ENCODE data around the gene PPM1H.

The PPM1H gene

DNA sequence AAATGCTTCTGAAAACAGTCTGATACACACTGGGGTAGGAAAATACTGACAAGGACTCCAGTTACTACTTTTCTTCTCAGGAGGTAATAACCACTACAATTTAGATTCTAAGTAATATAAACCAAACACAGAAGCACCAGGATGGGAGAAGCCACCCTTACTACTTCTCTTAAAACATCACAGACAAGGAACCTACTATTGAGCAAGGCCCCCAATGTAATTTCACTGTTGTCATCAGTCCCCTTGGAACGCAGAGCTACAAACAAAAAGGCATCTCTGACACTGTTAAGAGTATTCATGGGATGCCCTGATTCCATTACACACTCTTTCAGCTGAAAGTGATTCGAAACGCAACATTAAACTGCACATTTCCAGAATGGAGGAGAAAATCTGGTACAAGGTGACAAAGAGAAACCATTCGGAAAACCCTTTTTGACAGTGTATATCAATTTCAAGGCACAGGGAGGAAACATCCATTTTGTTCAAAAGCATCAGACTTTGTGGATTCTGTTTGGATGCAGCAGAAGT lies 185.9 kb downstream of the PPM1H start:
- no peak overlapping the region for H2BK15ac ChIP-seq (ENCODE audit: low read length)
- no peak for DNase-seq (ENCODE audit: low spot score)
- H3K9ac ChIP-seq (ENCODE audit: low read depth, low read length, poor library complexity) = no peak overlapping the region
- H2AFZ ChIP-seq (ENCODE audit: low read length) = peak overlapping the region; percentile 38
- peaks cover 2 to 3% of the 10 kb centered on the region in 2 donors for H3K4me1 ChIP-seq (ENCODE audit: control insufficient read depth in 2 of 2, insufficient read depth in 1 of 2, low read depth in 1 of 2, low read length in 2 of 2)
- no peak overlapping the region for H3K18ac ChIP-seq (ENCODE audit: low read length)
- no peak overlapping the region for H2AK5ac ChIP-seq (ENCODE audit: low read depth, low read length)
- no peak overlapping the region for H3K4me3 ChIP-seq (ENCODE audit: low read length in 2 of 2)
- H3K79me1 ChIP-seq (ENCODE audit: low read depth, low read length) = no peaks in the 10 kb centered on the region
- H2BK5ac ChIP-seq (ENCODE audit: low read length) = no peak overlapping the region
- H3K23ac ChIP-seq (ENCODE audit: low read depth, low read length, poor library complexity) = no peak overlapping the region
- no peaks in the 10 kb centered on the region for H3K27me3 ChIP-seq (ENCODE audit: control insufficient read depth in 3 of 3, insufficient read depth in 3 of 3, low read depth in 1 of 3, low read length in 3 of 3)
- H4K8ac ChIP-seq (ENCODE audit: low read depth, low read length) = no peak overlapping the region
- WGBS, 2 donors (ENCODE audit: extremely low coverage in 2 of 2, insufficient read length in 2 of 2, insufficient replicate concordance in 1 of 2) = no CpG with 5 or more reads among the region's 4 CpGs
- no peak overlapping the region for H3K4me2 ChIP-seq (ENCODE audit: insufficient read depth, low read length, poor library complexity, severe bottlenecking)
- no peak overlapping the region for H3K27ac ChIP-seq (replicated peaks; ENCODE audit: low read length)
- no peak overlapping the region for H2BK12ac ChIP-seq (ENCODE audit: low read length)
- no peaks in the 10 kb centered on the region for H3K9me3 ChIP-seq (replicated peaks in 1 of 2; ENCODE audit: control insufficient read depth in 2 of 2, insufficient read depth in 1 of 2, low read depth in 1 of 2, low read length in 2 of 2)
- no peak overlapping the region for H4K91ac ChIP-seq (ENCODE audit: low read depth, low read length, poor library complexity)
- no peak overlapping the region for H3K14ac ChIP-seq (ENCODE audit: low read length)
- H3K36me3 ChIP-seq (replicated peaks in 1 of 2; ENCODE audit: control insufficient read depth in 2 of 2, insufficient read depth in 2 of 2, low read length in 2 of 2) = no peaks in the 10 kb centered on the region
- no peak overlapping the region for H2BK120ac ChIP-seq (ENCODE audit: low read depth, low read length)
- H3K4ac ChIP-seq (ENCODE audit: low read length) = no peak overlapping the region

- Histone ChIP-seq H3K4me3 (ENCODE audit: low read length in 2 of 2) (no peak overlapping the region), H3K79me1 (ENCODE audit: low read depth, low read length) (no peaks in the 10 kb centered on the region), H3K4ac (ENCODE audit: low read length) (no peak overlapping the region), H3K27me3 (ENCODE audit: control insufficient read depth in 3 of 3, insufficient read depth in 3 of 3, low read depth in 1 of 3, low read length in 3 of 3) (no peaks in the 10 kb centered on the region), H3K9ac (ENCODE audit: low read depth, low read length, poor library complexity) (peak overlapping the region; percentile 50), H2BK120ac (ENCODE audit: low read depth, low read length) (no peak overlapping the region), H2BK12ac (ENCODE audit: low read length) (peak overlapping the region; percentile 48), H4K8ac (ENCODE audit: low read depth, low read length) (no peak overlapping the region), H3K9me3 (replicated peaks in 1 of 2; ENCODE audit: control insufficient read depth in 2 of 2, insufficient read depth in 1 of 2, low read depth in 1 of 2, low read length in 2 of 2) (no peaks in the 10 kb centered on the region), H3K36me3 (replicated peaks in 1 of 2; ENCODE audit: control insufficient read depth in 2 of 2, insufficient read depth in 2 of 2, low read length in 2 of 2) (no peaks in the 10 kb centered on the region), H4K91ac (ENCODE audit: low read depth, low read length, poor library complexity) (no peak overlapping the region), H3K23ac (ENCODE audit: low read depth, low read length, poor library complexity) (no peak overlapping the region), H2AK5ac (ENCODE audit: low read depth, low read length) (peak overlapping the region; percentile 40), H3K4me1 (ENCODE audit: control insufficient read depth in 2 of 2, insufficient read depth in 1 of 2, low read depth in 1 of 2, low read length in 2 of 2) (peaks cover 2 to 4% of the 10 kb centered on the region in 2 donors), H3K14ac (ENCODE audit: low read length) (peak overlapping the region; percentile 59), H2AFZ (ENCODE audit: low read length) (no peak overlapping the region), H3K18ac (ENCODE audit: low read length) (peak overlapping the region; percentile 88), H2BK5ac (ENCODE audit: low read length) (no peak overlapping the region), H2BK15ac (ENCODE audit: low read length) (peak overlapping the region; percentile 10), H3K27ac (replicated peaks; ENCODE audit: low read length) (no peak overlapping the region), H3K4me2 (ENCODE audit: insufficient read depth, low read length, poor library complexity, severe bottlenecking) (no peak overlapping the region)
- DNase-seq (ENCODE audit: low spot score) = no peak
- no CpG with 5 or more reads among the region's 5 CpGs for WGBS, 2 donors (ENCODE audit: extremely low coverage in 2 of 2, insufficient read length in 2 of 2, insufficient replicate concordance in 1 of 2)
These were observed 190.4 kb downstream of the PPM1H start for GRCh38 chr12:62744551-62744950.

GRCh38 chr12:62739266-62740015 lies 195.5 kb downstream of the PPM1H start:
- Histone ChIP-seq H3K4me1 (ENCODE audit: control insufficient read depth in 2 of 2, insufficient read depth in 1 of 2, low read depth in 1 of 2, low read length in 2 of 2) (peaks cover 0 to 7% of the 10 kb centered on the region in 2 donors), H2BK12ac (ENCODE audit: low read length) (no peak overlapping the region), H4K8ac (ENCODE audit: low read depth, low read length) (no peak overlapping the region), H3K23ac (ENCODE audit: low read depth, low read length, poor library complexity) (no peak overlapping the region), H3K4me3 (ENCODE audit: low read length in 2 of 2) (no peak overlapping the region), H3K14ac (ENCODE audit: low read length) (no peak overlapping the region), H2AK5ac (ENCODE audit: low read depth, low read length) (no peak overlapping the region), H4K91ac (ENCODE audit: low read depth, low read length, poor library complexity) (no peak overlapping the region), H2BK5ac (ENCODE audit: low read length) (no peak overlapping the region), H3K9ac (ENCODE audit: low read depth, low read length, poor library complexity) (no peak overlapping the region), H3K79me1 (ENCODE audit: low read depth, low read length) (no peaks in the 10 kb centered on the region), H3K27ac (replicated peaks; ENCODE audit: low read length) (no peak overlapping the region), H3K9me3 (replicated peaks in 1 of 2; ENCODE audit: control insufficient read depth in 2 of 2, insufficient read depth in 1 of 2, low read depth in 1 of 2, low read length in 2 of 2) (no peaks in the 10 kb centered on the region), H2BK15ac (ENCODE audit: low read length) (no peak overlapping the region), H3K4ac (ENCODE audit: low read length) (no peak overlapping the region), H3K18ac (ENCODE audit: low read length) (no peak overlapping the region), H3K27me3 (ENCODE audit: control insufficient read depth in 3 of 3, insufficient read depth in 3 of 3, low read depth in 1 of 3, low read length in 3 of 3) (no peaks in the 10 kb centered on the region), H3K36me3 (replicated peaks in 1 of 2; ENCODE audit: control insufficient read depth in 2 of 2, insufficient read depth in 2 of 2, low read length in 2 of 2) (no peaks in the 10 kb centered on the region), H2BK120ac (ENCODE audit: low read depth, low read length) (no peak overlapping the region), H3K4me2 (ENCODE audit: insufficient read depth, low read length, poor library complexity, severe bottlenecking) (no peak overlapping the region), H2AFZ (ENCODE audit: low read length) (no peak overlapping the region)
- no CpG with 5 or more reads among the region's 9 CpGs for WGBS, 2 donors (ENCODE audit: extremely low coverage in 2 of 2, insufficient read length in 2 of 2, insufficient replicate concordance in 1 of 2)
- DNase-seq (ENCODE audit: low spot score) = no peak

DNA sequence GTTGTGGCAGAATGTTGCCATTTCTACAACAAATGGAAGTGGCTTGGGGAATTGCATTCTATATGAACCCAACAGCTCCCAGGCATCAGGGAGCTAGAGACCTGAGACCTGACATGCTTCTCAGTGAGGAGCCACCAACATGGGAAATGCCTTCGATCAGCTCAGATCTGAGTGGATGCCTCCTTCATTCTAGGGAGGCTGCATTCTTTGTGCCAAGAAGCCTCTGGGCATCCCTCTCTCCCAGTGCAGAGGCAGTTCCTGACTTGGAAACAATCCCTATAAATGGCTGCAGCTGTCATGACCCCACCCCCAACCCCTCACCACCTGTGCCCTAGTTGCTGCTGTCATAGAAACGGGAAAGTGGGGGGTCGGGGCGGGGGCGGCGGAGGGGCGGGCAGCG lies 196.3 kb downstream of the PPM1H start:
- no peak overlapping the region for H3K14ac ChIP-seq (ENCODE audit: low read length)
- peaks cover 0 to 7% of the 10 kb centered on the region in 2 donors for H3K4me1 ChIP-seq (ENCODE audit: control insufficient read depth in 2 of 2, insufficient read depth in 1 of 2, low read depth in 1 of 2, low read length in 2 of 2)
- no peak for DNase-seq (ENCODE audit: low spot score)
- no peak overlapping the region for H3K23ac ChIP-seq (ENCODE audit: low read depth, low read length, poor library complexity)
- no peak overlapping the region for H3K4me3 ChIP-seq (ENCODE audit: low read length in 2 of 2)
- no peaks in the 10 kb centered on the region for H3K79me1 ChIP-seq (ENCODE audit: low read depth, low read length)
- H3K9me3 ChIP-seq (replicated peaks in 1 of 2; ENCODE audit: control insufficient read depth in 2 of 2, insufficient read depth in 1 of 2, low read depth in 1 of 2, low read length in 2 of 2) = no peaks in the 10 kb centered on the region
- H3K27ac ChIP-seq (replicated peaks; ENCODE audit: low read length) = no peak overlapping the region
- no peak overlapping the region for H3K4ac ChIP-seq (ENCODE audit: low read length)
- H2AFZ ChIP-seq (ENCODE audit: low read length) = no peak overlapping the region
- no peak overlapping the region for H3K9ac ChIP-seq (ENCODE audit: low read depth, low read length, poor library complexity)
- H4K91ac ChIP-seq (ENCODE audit: low read depth, low read length, poor library complexity) = no peak overlapping the region
- no peak overlapping the region for H2AK5ac ChIP-seq (ENCODE audit: low read depth, low read length)
- H2BK15ac ChIP-seq (ENCODE audit: low read length) = no peak overlapping the region
- no peaks in the 10 kb centered on the region for H3K36me3 ChIP-seq (replicated peaks in 1 of 2; ENCODE audit: control insufficient read depth in 2 of 2, insufficient read depth in 2 of 2, low read length in 2 of 2)
- peak overlapping the region; percentile 3 for H3K18ac ChIP-seq (ENCODE audit: low read length)
- no CpG with 5 or more reads among the region's 8 CpGs for WGBS, 2 donors (ENCODE audit: extremely low coverage in 2 of 2, insufficient read length in 2 of 2, insufficient replicate concordance in 1 of 2)
- H3K4me2 ChIP-seq (ENCODE audit: insufficient read depth, low read length, poor library complexity, severe bottlenecking) = no peak overlapping the region
- no peak overlapping the region for H2BK5ac ChIP-seq (ENCODE audit: low read length)
- no peak overlapping the region for H4K8ac ChIP-seq (ENCODE audit: low read depth, low read length)
- no peaks in the 10 kb centered on the region for H3K27me3 ChIP-seq (ENCODE audit: control insufficient read depth in 3 of 3, insufficient read depth in 3 of 3, low read depth in 1 of 3, low read length in 3 of 3)
- no peak overlapping the region for H2BK12ac ChIP-seq (ENCODE audit: low read length)
- H2BK120ac ChIP-seq (ENCODE audit: low read depth, low read length) = no peak overlapping the region

All from neuronal stem cell (in vitro differentiated cells).